H7 (cell line): Measurements from ENCODE around the gene ATE1. TPM values are rescaled to one million over a fixed set of nuclear protein-coding genes. Genes with fewer than 3 reads are reported as not detected.

ENCODE experiments used
- DNase-seq: peaks from one replicate; pipeline ENCODE4 v3.0.0; 2012
- H3K27me3 ChIP-seq: 2 replicates; pipeline ENCODE4 v1.6.0; 2011; ENCODE audit warnings: mild to moderate bottlenecking, low read length; ENCODE audit not compliant: control insufficient read depth, insufficient read depth
- H3K36me3 ChIP-seq: replicated peaks from 2 replicates; pipeline ENCODE4 v1.5.1; 2011; ENCODE audit warnings: low read length; ENCODE audit not compliant: control insufficient read depth, insufficient read depth
- H3K4me3 ChIP-seq: 2 replicates; pipeline ENCODE4 v1.5.1; 2011; ENCODE audit warnings: low read depth, mild to moderate bottlenecking, control low read depth, low read length, moderate library complexity; ENCODE audit not compliant: insufficient read depth
- total RNA-seq: library from RNA; depleted of rRNA; stranded (reverse); fragments of >200 nt; shearing (Covaris generic); gene quantifications from 2 replicates; pipeline ENCODE4 v1.2.3, GENCODE V29; 2014; rRNA removed

Gene ATE1
- total RNA-seq, 1 experiment from 2014 or later, result 13.4 TPM

- Histone ChIP-seq H3K36me3 (no peaks in the 10 kb centered on the region), H3K27me3 (no peaks in the 10 kb centered on the region), H3K4me3 (no peak overlapping the region)
- no peak for DNase-seq
Observed at GRCh38 chr10:121694966-121695643, 232.7 kb downstream of the ATE1 start.

- no peaks in the 10 kb centered on the region for H3K36me3 ChIP-seq
- no peak overlapping the region for H3K4me3 ChIP-seq
- no peak for DNase-seq
- H3K27me3 ChIP-seq, result no peaks in the 10 kb centered on the region
Observed at GRCh38 chr10:121694327-121694965, 233.4 kb downstream of the ATE1 start.

- DNase-seq, result no peak
Observed at GRCh38 chr10:121692626-121693025, 235.2 kb downstream of the ATE1 start.

GRCh38 chr10:121690970-121691369 lies 236.9 kb downstream of the ATE1 start:
- Histone ChIP-seq H3K27me3 (no peaks in the 10 kb centered on the region), H3K36me3 (no peaks in the 10 kb centered on the region), H3K4me3 (no peak overlapping the region)
- DNase-seq, result no peak

More at GRCh38 chr10:121692626-121693025, 235.2 kb downstream of the ATE1 start:
- Histone ChIP-seq H3K4me3 (no peak overlapping the region), H3K27me3 (no peaks in the 10 kb centered on the region), H3K36me3 (no peaks in the 10 kb centered on the region)

Other genes starting within 250 kb of the ATE1 start
- gene NSMCE4A, start 47.2 kb upstream of the ATE1 start, total RNA-seq, result 85.0 and 99.4 TPM in 2 replicates
- gene TACC2, start 61.1 kb upstream of the ATE1 start, total RNA-seq, result 8.8 and 11.8 TPM in 2 replicates